Astrocyte (in vitro differentiated cells and primary cell): ENCODE measurements around the gene STRA6.

Experiments
- CTCF ChIP-seq: IDR thresholded peaks from 2 replicates; pipeline ENCODE4 v1.5.1; 2011; ENCODE audit warnings: low read depth, mild to moderate bottlenecking, inconsistent platforms, low read length, moderate library complexity; ENCODE audit not compliant: insufficient read depth
- EZH2 ChIP-seq: IDR thresholded peaks from 2 replicates; pipeline ENCODE4 v1.6.1; 2012; ENCODE audit warnings: mild to moderate bottlenecking, low read length, inconsistent platforms; ENCODE audit not compliant: insufficient read depth

- TF ChIP-seq CTCF: no peak
- TF ChIP-seq EZH2: no peak
These were observed 19.9 kb upstream of the STRA6 start for GRCh38 chr15:74222240-74223119.
